Liver (tissue), 9 donors: ENCODE measurements around the gene INHBB. TPM values are rescaled to one million over a fixed set of nuclear protein-coding genes. Genes with fewer than 3 reads are reported as not detected.

Experiments
- DNase-seq: peaks from one replicate; pipeline ENCODE4 v3.0.0-alpha.2; 2017; ENCODE audit warnings: low spot score
- H3K27ac ChIP-seq, 2 donors: one replicate each; pipeline ENCODE4 v1.7.0; 2013; ENCODE audit warnings: inconsistent platforms in 2 of 2, low read length in 2 of 2, control low read depth in 1 of 2, low read depth in 1 of 2, mild to moderate bottlenecking in 1 of 2
- H3K27me3 ChIP-seq, 4 donors: one replicate each; pipeline versions ENCODE4 v1.6.1 to v1.7.0; 2013; ENCODE audit warnings: low read length in 3 of 4, inconsistent platforms in 1 of 4, mild to moderate bottlenecking in 1 of 4, moderate library complexity in 1 of 4; ENCODE audit not compliant: control insufficient read depth in 4 of 4, insufficient read depth in 4 of 4
- H3K36me3 ChIP-seq, 4 donors: one replicate each; pipeline versions ENCODE4 v1.6.1 to v1.7.0; 2013; ENCODE audit warnings: low read length in 3 of 4, mild to moderate bottlenecking in 3 of 4, low read depth in 1 of 4, moderate library complexity in 1 of 4; ENCODE audit not compliant: control insufficient read depth in 4 of 4, insufficient read depth in 3 of 4
- H3K4me1 ChIP-seq, 4 donors: one replicate each; pipeline versions ENCODE4 v1.6.1 to v1.7.0; 2013; ENCODE audit warnings: low read length in 3 of 4, mild to moderate bottlenecking in 3 of 4, moderate library complexity in 1 of 4; ENCODE audit not compliant: control insufficient read depth in 4 of 4, insufficient read depth in 4 of 4
- H3K4me3 ChIP-seq, 3 donors: one replicate each; pipeline versions ENCODE4 v1.6.1 to v1.7.0; 2013; ENCODE audit warnings: low read length in 3 of 3, control low read depth in 1 of 3, low read depth in 1 of 3, mild to moderate bottlenecking in 1 of 3
- H3K9ac ChIP-seq, 2 donors: one replicate each; pipeline ENCODE4 v1.7.0; 2013; ENCODE audit warnings: low read length in 2 of 2, mild to moderate bottlenecking in 2 of 2, moderate library complexity in 2 of 2, control low read depth in 1 of 2, low read depth in 1 of 2
- H3K9me3 ChIP-seq, 4 donors: one replicate each; pipeline versions ENCODE4 v1.6.1 to v1.7.0; 2013; ENCODE audit warnings: low read length in 3 of 4; ENCODE audit not compliant: control insufficient read depth in 4 of 4
- ATF3 ChIP-seq: IDR thresholded peaks from 2 replicates; pipeline ENCODE4 v1.6.1; 2016; ENCODE audit warnings: antibody characterized with exemption
- CTCF ChIP-seq: fragments of 150-350 bp; IDR thresholded peaks from 2 replicates; pipeline ENCODE4 v1.5.1; 2017; ENCODE audit warnings: improper control_type of control experiment, low read depth, low read length; ENCODE audit not compliant: missing input control
- EGR1 ChIP-seq, 2 donors: IDR thresholded peaks; 2 replicates each; pipeline ENCODE4 v1.6.1; 2016 to 2018; ENCODE audit warnings: antibody characterized with exemption in 2 of 2, low read depth in 2 of 2
- FOXA2 ChIP-seq: IDR thresholded peaks from 2 replicates; pipeline ENCODE4 v1.6.1; 2016; ENCODE audit warnings: antibody characterized with exemption
- GABPA ChIP-seq, 2 donors: IDR thresholded peaks in 1 of 2; conservative IDR thresholded peaks in 1 of 2; 2 replicates each; pipeline ENCODE4 v1.6.1; 2016; ENCODE audit warnings: antibody characterized with exemption in 2 of 2, mild to moderate bottlenecking in 1 of 2, moderate library complexity in 1 of 2
- HNF4A ChIP-seq, 2 donors: conservative IDR thresholded peaks; 2 replicates each; pipeline ENCODE4 v1.6.1; 2016; ENCODE audit warnings: antibody characterized with exemption in 2 of 2, mild to moderate bottlenecking in 2 of 2
- HNF4G ChIP-seq: IDR thresholded peaks from 2 replicates; pipeline ENCODE4 v1.6.1; 2016; ENCODE audit warnings: antibody characterized with exemption
- JUND ChIP-seq, 2 donors: IDR thresholded peaks; 2 replicates each; pipeline ENCODE4 v1.6.1; 2016; ENCODE audit warnings: antibody characterized with exemption in 2 of 2
- NR2F2 ChIP-seq: IDR thresholded peaks from 2 replicates; pipeline ENCODE4 v1.6.1; 2016; ENCODE audit warnings: antibody characterized with exemption
- RAD21 ChIP-seq, 2 donors: IDR thresholded peaks; 2 replicates each; pipeline ENCODE4 v1.6.1; 2016; ENCODE audit warnings: antibody characterized with exemption in 2 of 2, mild to moderate bottlenecking in 2 of 2
- REST ChIP-seq: IDR thresholded peaks from 2 replicates; pipeline ENCODE4 v1.6.1; 2016; ENCODE audit warnings: antibody characterized with exemption, mild to moderate bottlenecking
- RXRA ChIP-seq, 2 donors: IDR thresholded peaks; 2 replicates each; pipeline ENCODE4 v1.6.1; 2017 to 2018; ENCODE audit warnings: antibody characterized with exemption in 2 of 2, mild to moderate bottlenecking in 1 of 2
- SP1 ChIP-seq: IDR thresholded peaks from 2 replicates; pipeline ENCODE4 v1.6.1; 2018; ENCODE audit warnings: antibody characterized with exemption, mild to moderate bottlenecking
- TAF1 ChIP-seq: conservative IDR thresholded peaks from 2 replicates; pipeline ENCODE4 v1.6.1; 2016; ENCODE audit warnings: antibody characterized with exemption, mild to moderate bottlenecking
- YY1 ChIP-seq: IDR thresholded peaks from 2 replicates; pipeline ENCODE4 v1.6.1; 2016; ENCODE audit warnings: antibody characterized with exemption, mild to moderate bottlenecking
- ZBTB33 ChIP-seq: IDR thresholded peaks from 2 replicates; pipeline ENCODE4 v1.6.1; 2016; ENCODE audit warnings: antibody characterized with exemption
- WGBS: extraction: QIAGEN DNeasy Blood & Tissue Kit; methylation state at CpG from one replicate; pipeline ENCODE4 v1.1.7; 2013; 5-methylcytosine and 5-hydroxymethylcytosine counted together
- polyA plus RNA-seq, 2 donors: library from polyadenylated mRNA; stranded (reverse) in 1 of 2; unstranded in 1 of 2; fragments of 200-250 nt in 1 of 2; fragments of >200 nt in 1 of 2; fragmentation: Nextera tagmentation in 1 of 2; extraction: Ambion mirVana in 1 of 2; gene quantifications; one replicate each; pipeline versions ENCODE4 v1.2.1 to v1.2.3, GENCODE V29; 2013 to 2015
- total RNA-seq, 2 donors: library from RNA; depleted of rRNA; stranded (reverse); fragments of >200 nt; gene quantifications; one replicate each; pipeline ENCODE4 v1.2.3, GENCODE V29; 2014
- donor health status: healthy.
- donor health status: healthy.
- donor health status: healthy.
- donor health status: healthy.
- donor health status: healthy.

The INHBB gene
- total and polyA plus RNA-seq, 4 donors: 0.36 to 7.4 (median 2.1) TPM

- DNase-seq: no peak
- TF ChIP-seq CTCF (no peak), JUND (IDR thresholded peaks at IDR 0.05) (no peak), TAF1 (no peak), RAD21 (IDR thresholded peaks at IDR 0.05) (no peak), RXRA (IDR thresholded peaks at IDR 0.05) (no peak), FOXA2 (no peak), HNF4G (no peak), ATF3 (no peak), HNF4A (conservative IDR thresholded peaks at IDR 0.05) (no peak), EGR1 (IDR thresholded peaks at IDR 0.05; ENCODE audit: low read depth in 2 of 2) (no peak), REST (no peak)
- Histone ChIP-seq H3K9me3 (no peaks in the 10 kb centered on the region), H3K4me1 (no peaks in the 10 kb centered on the region), H3K36me3 (no peaks in the 10 kb centered on the region), H3K4me3 (no peak overlapping the region), H3K9ac (no peak overlapping the region), H3K27me3 (no peaks in the 10 kb centered on the region), H3K27ac (no peak overlapping the region)
- 93% methylated on average over 3 of the region's 3 CpGs for WGBS
These were observed 32.7 kb downstream of the INHBB start for GRCh38 chr2:120378605-120379004.

- Histone ChIP-seq H3K4me1 (peaks cover 4 to 8% (median 8%) of the 10 kb centered on the region in 4 donors), H3K9me3 (no peaks in the 10 kb centered on the region), H3K9ac (no peak overlapping the region), H3K27ac (no peak overlapping the region), H3K36me3 (no peaks in the 10 kb centered on the region), H3K27me3 (no peaks in the 10 kb centered on the region), H3K4me3 (no peak overlapping the region)
- no peak for DNase-seq
- WGBS: 82% methylated on average over 21 of the region's 21 CpGs
- TF ChIP-seq CTCF (no peak), ATF3 (no peak), JUND (IDR thresholded peaks at IDR 0.05) (no peak), RXRA (IDR thresholded peaks at IDR 0.05) (no peak), FOXA2 (no peak), SP1 (no peak), GABPA (IDR thresholded peaks at IDR 0.05 in 1 of 2, conservative IDR thresholded peaks at IDR 0.05 in 1 of 2) (no peak), HNF4G (no peak), NR2F2 (no peak), EGR1 (IDR thresholded peaks at IDR 0.05; ENCODE audit: low read depth in 2 of 2) (no peak), HNF4A (conservative IDR thresholded peaks at IDR 0.05) (no peak), ZBTB33 (no peak), YY1 (no peak)
These were observed 34.3 kb downstream of the INHBB start for GRCh38 chr2:120379916-120380893.
